ENCODE results near the gene ZNF23. TPM values are rescaled to one million over a fixed set of nuclear protein-coding genes. Genes with fewer than 3 reads are reported as not detected.

The ZNF23 gene
- total RNA-seq, 1 donor from 2014 or later = 2.5 TPM

- no peak for DNase-seq (ENCODE audit: low spot score)
- no peak for ATAC-seq
These were observed 33.7 kb downstream of the ZNF23 start for GRCh38 chr16:71428385-71428784.

GRCh38 chr16:71426880-71427615 lies 35.0 kb downstream of the ZNF23 start:
- DNase-seq (ENCODE audit: low spot score) (no peak), ATAC-seq (no peak)

- DNase-seq (ENCODE audit: low spot score) (no peak), ATAC-seq (no peak)
These were observed 35.8 kb downstream of the ZNF23 start for GRCh38 chr16:71426069-71426879.

- ATAC-seq (no peak), DNase-seq (ENCODE audit: low spot score) (no peak)
These were observed 36.3 kb downstream of the ZNF23 start for GRCh38 chr16:71425746-71426068.

GRCh38 chr16:71424626-71425025 lies 37.4 kb downstream of the ZNF23 start:
- no peak for ATAC-seq
- no peak for DNase-seq (ENCODE audit: low spot score)

GRCh38 chr16:71423865-71424264 lies 38.2 kb downstream of the ZNF23 start:
- DNase-seq (ENCODE audit: low spot score) (no peak), ATAC-seq (no peak)

- DNase-seq (ENCODE audit: low spot score) (no peak), ATAC-seq (no peak)
These were observed 39.0 kb downstream of the ZNF23 start for GRCh38 chr16:71423016-71423415.

GRCh38 chr16:71421911-71422310 lies 40.1 kb downstream of the ZNF23 start:
- no peak for DNase-seq (ENCODE audit: low spot score)
- ATAC-seq = peak; percentile 80

- DNase-seq (ENCODE audit: low spot score) = no peak
- no peak for ATAC-seq
These were observed 48.0 kb downstream of the ZNF23 start for GRCh38 chr16:71414038-71414437.

GRCh38 chr16:71413341-71413740 lies 48.7 kb downstream of the ZNF23 start:
- DNase-seq (ENCODE audit: low spot score) = no peak
- ATAC-seq = no peak

GRCh38 chr16:71412270-71413160 lies 49.5 kb downstream of the ZNF23 start:
- ATAC-seq = peak; percentile 99
- peak; percentile 75 for DNase-seq (ENCODE audit: low spot score)

- no peak for ATAC-seq
- DNase-seq (ENCODE audit: low spot score) = no peak
These were observed 51.9 kb downstream of the ZNF23 start for GRCh38 chr16:71410146-71410545.

- DNase-seq (ENCODE audit: low spot score) (no peak), ATAC-seq (no peak)
These were observed 52.9 kb downstream of the ZNF23 start for GRCh38 chr16:71409011-71409775.

GRCh38 chr16:71408536-71408935 lies 53.5 kb downstream of the ZNF23 start:
- ATAC-seq (no peak), DNase-seq (ENCODE audit: low spot score) (no peak)

- DNase-seq (ENCODE audit: low spot score) = no peak
- no peak for ATAC-seq
These were observed 54.3 kb downstream of the ZNF23 start for GRCh38 chr16:71407731-71408130.

- DNase-seq (ENCODE audit: low spot score) = no peak
- no peak for ATAC-seq
These were observed 55.3 kb downstream of the ZNF23 start for GRCh38 chr16:71406724-71407123.

- DNase-seq (ENCODE audit: low spot score) = no peak
- ATAC-seq = no peak
These were observed 55.7 kb downstream of the ZNF23 start for GRCh38 chr16:71406316-71406715.

- ATAC-seq (no peak), DNase-seq (ENCODE audit: low spot score) (no peak)
These were observed 57.7 kb downstream of the ZNF23 start for GRCh38 chr16:71404364-71404763.

GRCh38 chr16:71402674-71403073 lies 59.4 kb downstream of the ZNF23 start:
- DNase-seq (ENCODE audit: low spot score) (no peak), ATAC-seq (no peak)

- ATAC-seq (no peak), DNase-seq (ENCODE audit: low spot score) (no peak)
These were observed 60.0 kb downstream of the ZNF23 start for GRCh38 chr16:71402007-71402406.
